Fibroblast of mammary gland (primary cell): Measurements from ENCODE around the gene RPH3AL.
"Not testable (repeated sequence)": the region's sequence is repeated elsewhere in the genome, so short reads cannot be mapped to it uniquely, and the experiment has no call there.

Source experiments
- DNase-seq: peaks from one replicate; pipeline ENCODE4 v3.0.0-alpha.2; 2010; ENCODE audit warnings: low read depth
- H3K4me3 ChIP-seq: 2 replicates; pipeline ENCODE4 v1.5.1; 2011; ENCODE audit warnings: low read depth, mild to moderate bottlenecking, low read length, moderate library complexity; ENCODE audit not compliant: control insufficient read depth
- TF ChIP-seq, protein P1 (sequence below): conservative IDR thresholded peaks from 2 replicates; pipeline ENCODE4 v1.5.1; 2011; ENCODE audit warnings: low read depth, low read length, inconsistent platforms; ENCODE audit not compliant: control insufficient read depth, insufficient read depth

RPH3AL gene

GRCh38 chr17:199191-199604 lies 153.4 kb downstream of the RPH3AL start:
- TF ChIP-seq, protein P1, sequence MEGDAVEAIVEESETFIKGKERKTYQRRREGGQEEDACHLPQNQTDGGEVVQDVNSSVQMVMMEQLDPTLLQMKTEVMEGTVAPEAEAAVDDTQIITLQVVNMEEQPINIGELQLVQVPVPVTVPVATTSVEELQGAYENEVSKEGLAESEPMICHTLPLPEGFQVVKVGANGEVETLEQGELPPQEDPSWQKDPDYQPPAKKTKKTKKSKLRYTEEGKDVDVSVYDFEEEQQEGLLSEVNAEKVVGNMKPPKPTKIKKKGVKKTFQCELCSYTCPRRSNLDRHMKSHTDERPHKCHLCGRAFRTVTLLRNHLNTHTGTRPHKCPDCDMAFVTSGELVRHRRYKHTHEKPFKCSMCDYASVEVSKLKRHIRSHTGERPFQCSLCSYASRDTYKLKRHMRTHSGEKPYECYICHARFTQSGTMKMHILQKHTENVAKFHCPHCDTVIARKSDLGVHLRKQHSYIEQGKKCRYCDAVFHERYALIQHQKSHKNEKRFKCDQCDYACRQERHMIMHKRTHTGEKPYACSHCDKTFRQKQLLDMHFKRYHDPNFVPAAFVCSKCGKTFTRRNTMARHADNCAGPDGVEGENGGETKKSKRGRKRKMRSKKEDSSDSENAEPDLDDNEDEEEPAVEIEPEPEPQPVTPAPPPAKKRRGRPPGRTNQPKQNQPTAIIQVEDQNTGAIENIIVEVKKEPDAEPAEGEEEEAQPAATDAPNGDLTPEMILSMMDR: no peak
- no peak overlapping the region for H3K4me3 ChIP-seq
- no peak for DNase-seq

DNA sequence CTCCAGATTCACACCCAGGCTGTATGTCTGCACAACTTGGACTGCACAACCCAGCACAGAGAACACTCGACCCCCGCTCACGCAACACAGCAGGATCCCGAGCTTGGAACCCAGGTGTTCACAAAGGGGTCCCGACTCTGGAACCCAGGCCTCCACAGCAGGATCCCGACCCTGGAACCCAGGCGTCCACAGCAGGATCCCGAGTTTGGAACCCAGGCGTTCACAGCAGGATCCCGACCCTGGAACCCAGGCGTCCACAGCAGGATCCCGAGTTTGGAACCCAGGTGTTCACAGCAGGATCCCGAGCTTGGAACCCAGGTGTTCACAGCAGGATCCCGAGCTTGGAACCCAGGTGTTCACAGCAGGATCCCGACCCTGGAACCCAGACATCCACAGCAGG lies 154.4 kb downstream of the RPH3AL start:
- not testable (repeated sequence) for DNase-seq, H3K4me3 ChIP-seq

- TF ChIP-seq, protein P1: no peak
- no peak for DNase-seq
- H3K4me3 ChIP-seq: no peak overlapping the region
These were observed 155.3 kb downstream of the RPH3AL start for GRCh38 chr17:197352-197751.

DNA sequence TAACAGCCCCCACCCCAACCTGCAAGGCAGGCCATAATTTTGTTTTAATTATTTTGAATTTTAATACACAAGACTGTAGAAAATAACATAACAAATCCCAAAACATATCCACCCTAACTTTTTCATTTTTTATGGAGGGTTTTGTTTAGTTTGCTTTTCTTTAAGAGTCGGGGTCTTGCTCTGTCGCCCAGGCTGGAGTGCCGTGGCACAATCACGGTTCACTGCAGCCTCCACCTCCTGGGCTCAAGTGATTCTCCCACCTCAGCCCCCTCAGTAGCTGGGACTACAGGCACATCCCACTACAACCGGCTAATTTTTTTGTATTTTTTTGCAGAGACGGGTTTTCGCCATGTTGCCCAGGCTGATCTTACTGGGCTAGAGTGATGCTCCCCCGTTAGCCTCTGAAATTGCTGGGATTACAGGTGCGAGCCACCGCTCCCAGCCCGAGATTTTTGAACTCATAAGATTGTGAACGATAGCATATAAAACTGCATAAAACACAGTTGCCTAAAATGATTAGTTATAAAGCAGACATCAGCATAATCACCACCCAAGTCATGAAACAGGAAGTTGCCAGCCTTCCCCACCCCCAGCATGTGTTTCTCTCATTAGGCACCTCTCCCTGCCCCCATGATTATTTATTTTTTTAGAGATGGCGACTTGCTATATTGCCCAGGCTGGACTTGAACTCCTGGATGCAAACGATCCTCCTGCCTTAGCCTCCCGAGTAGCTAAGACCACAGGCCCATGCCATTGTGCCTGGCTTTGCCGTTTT lies 157.6 kb downstream of the RPH3AL start:
- no peak overlapping the region for H3K4me3 ChIP-seq
- TF ChIP-seq, protein P1: no peak
- DNase-seq: no peak

DNA sequence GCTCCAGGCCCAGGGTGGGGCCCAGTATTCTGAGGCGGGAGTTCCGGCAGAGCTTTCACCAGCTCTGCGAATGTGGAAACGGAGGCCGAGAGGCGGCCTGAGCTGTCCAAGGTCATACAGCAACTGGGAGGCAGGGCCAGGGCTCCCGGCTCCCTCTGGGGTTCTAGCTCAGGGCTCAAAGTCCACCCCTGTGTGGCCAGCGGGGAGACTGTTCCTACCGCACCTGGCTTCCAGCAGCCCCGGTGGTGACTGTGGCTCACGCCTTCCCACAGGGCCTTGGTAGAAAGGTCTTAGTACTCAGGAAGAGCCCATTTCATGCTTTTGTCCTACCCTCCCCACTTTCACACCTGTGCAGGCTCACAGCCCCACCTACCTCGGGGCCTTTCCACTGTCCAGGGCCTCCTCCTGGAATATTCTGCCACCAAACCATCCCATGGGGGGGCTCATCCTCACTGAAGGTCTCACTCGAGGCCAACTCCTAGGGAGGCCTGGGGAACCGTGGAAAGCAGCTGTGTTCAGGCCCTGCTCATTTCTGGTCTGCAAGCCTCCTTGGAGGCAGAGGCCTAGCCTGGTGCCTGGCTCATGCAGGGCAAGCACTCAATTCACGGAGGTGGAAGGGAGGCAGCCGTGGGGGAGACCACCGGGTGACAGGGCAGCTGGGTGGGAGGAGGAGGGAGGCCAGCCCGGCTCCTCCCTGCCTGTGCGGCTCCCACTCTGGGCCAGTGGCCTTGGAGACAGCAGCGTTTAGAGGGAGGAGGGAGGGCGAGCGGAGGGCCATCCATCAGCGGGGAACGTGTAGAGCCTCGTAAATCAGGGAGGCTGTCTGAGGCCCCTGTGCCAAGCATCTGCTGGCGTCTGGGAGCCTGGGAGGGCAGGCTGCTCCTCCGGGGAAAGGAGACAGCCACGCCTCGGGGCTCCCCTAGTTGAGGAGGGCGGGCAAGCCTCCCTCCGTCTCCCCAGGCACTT lies 158.5 kb downstream of the RPH3AL start:
- DNase-seq: no peak
- no peak overlapping the region for H3K4me3 ChIP-seq
- TF ChIP-seq, protein P1: no peak

GRCh38 chr17:193426-193810 lies 159.2 kb downstream of the RPH3AL start:
- no peak for DNase-seq
- no peak overlapping the region for H3K4me3 ChIP-seq
- TF ChIP-seq, protein P1: no peak
